ENCODE measurements around the gene PRIMA1.

GRCh38 chr14:93741556-93742230 lies 46.6 kb downstream of the PRIMA1 start:
- no peak for TF ChIP-seq POLR2AphosphoS5 (IDR thresholded peaks at IDR 0.05)
- no peak for TF ChIP-seq CTCF (IDR thresholded peaks at IDR 0.05)
- TF ChIP-seq POLR2A (IDR thresholded peaks at IDR 0.05), result no peak
- no peak for TF ChIP-seq EP300 (IDR thresholded peaks at IDR 0.05)
